Measurements from ENCODE around the gene SEL1L2.

SEL1L2 gene

GRCh38 chr20:13891575-13891974 lies 98.8 kb downstream of the SEL1L2 start:
- TF ChIP-seq CTCF (conservative IDR thresholded peaks at IDR 0.05; ENCODE audit: low read length) (no peak), EZH2phosphoT487 (IDR thresholded peaks at IDR 0.05; ENCODE audit: borderline replicate concordance) (no peak)
- Histone ChIP-seq H3K9me2 (replicated peaks; ENCODE audit: low read depth, low read length) (no peaks in the 10 kb centered on the region), H3K4me2 (ENCODE audit: low read depth, low read length, poor library complexity, severe bottlenecking) (no peak overlapping the region), H3K27me3 (ENCODE audit: insufficient read depth, low read length, poor library complexity, severe bottlenecking) (no peaks in the 10 kb centered on the region), H3K9ac (ENCODE audit: low read depth, low read length, poor library complexity, severe bottlenecking) (no peak overlapping the region), H3F3A (ENCODE audit: low read depth) (no peaks in the 10 kb centered on the region), H3K79me2 (ENCODE audit: insufficient read depth, low read length) (no peaks in the 10 kb centered on the region), H3K4me3 (ENCODE audit: low read length, poor library complexity, severe bottlenecking) (no peak overlapping the region), H2AFZ (ENCODE audit: low read length) (no peak overlapping the region), H3K4me1 (ENCODE audit: insufficient read depth, low read length, poor library complexity, severe bottlenecking) (no peaks in the 10 kb centered on the region), H3K9me3 (ENCODE audit: insufficient read depth, low read depth, low read length) (peaks cover 5% of the 10 kb centered on the region; the same call in 1 of the 2 replicates), H3K36me3 (ENCODE audit: insufficient read depth, low read length) (no peaks in the 10 kb centered on the region), H4K20me1 (ENCODE audit: insufficient read depth, low read length, poor library complexity, severe bottlenecking) (no peaks in the 10 kb centered on the region)

- H3K4me3 ChIP-seq (ENCODE audit: low read length, poor library complexity, severe bottlenecking) = no peak overlapping the region
- H3K9me3 ChIP-seq (ENCODE audit: insufficient read depth, low read depth, low read length) = no peaks in the 10 kb centered on the region
- no peak for TF ChIP-seq EZH2phosphoT487 (IDR thresholded peaks at IDR 0.05; ENCODE audit: borderline replicate concordance)
- no peak for TF ChIP-seq CTCF (conservative IDR thresholded peaks at IDR 0.05; ENCODE audit: low read length)
These were observed 105.6 kb downstream of the SEL1L2 start for GRCh38 chr20:13884803-13885202.

GRCh38 chr20:13883425-13883824 lies 107.0 kb downstream of the SEL1L2 start:
- no peak overlapping the region for H3K4me3 ChIP-seq (ENCODE audit: low read length, poor library complexity, severe bottlenecking)
- H3K9me3 ChIP-seq (ENCODE audit: insufficient read depth, low read depth, low read length) = no peaks in the 10 kb centered on the region
- H3K36me3 ChIP-seq (ENCODE audit: insufficient read depth, low read length) = no peaks in the 10 kb centered on the region
- no peaks in the 10 kb centered on the region for H3F3A ChIP-seq (ENCODE audit: low read depth)
- H2AFZ ChIP-seq (ENCODE audit: low read length) = no peak overlapping the region
- no peak overlapping the region for H3K4me2 ChIP-seq (ENCODE audit: low read depth, low read length, poor library complexity, severe bottlenecking)
- no peaks in the 10 kb centered on the region for H3K9me2 ChIP-seq (replicated peaks; ENCODE audit: low read depth, low read length)
- no peaks in the 10 kb centered on the region for H4K20me1 ChIP-seq (ENCODE audit: insufficient read depth, low read length, poor library complexity, severe bottlenecking)
- no peaks in the 10 kb centered on the region for H3K79me2 ChIP-seq (ENCODE audit: insufficient read depth, low read length)
- TF ChIP-seq EZH2phosphoT487 (IDR thresholded peaks at IDR 0.05; ENCODE audit: borderline replicate concordance) (no peak), CTCF (conservative IDR thresholded peaks at IDR 0.05; ENCODE audit: low read length) (no peak)
- no peaks in the 10 kb centered on the region for H3K27me3 ChIP-seq (ENCODE audit: insufficient read depth, low read length, poor library complexity, severe bottlenecking)
- no peak overlapping the region for H3K9ac ChIP-seq (ENCODE audit: low read depth, low read length, poor library complexity, severe bottlenecking)
- no peaks in the 10 kb centered on the region for H3K4me1 ChIP-seq (ENCODE audit: insufficient read depth, low read length, poor library complexity, severe bottlenecking)

More at GRCh38 chr20:13884803-13885202, 105.6 kb downstream of the SEL1L2 start:
- no peaks in the 10 kb centered on the region for H3K9me2 ChIP-seq (replicated peaks; ENCODE audit: low read depth, low read length)
- H3K4me2 ChIP-seq (ENCODE audit: low read depth, low read length, poor library complexity, severe bottlenecking) = no peak overlapping the region
- no peaks in the 10 kb centered on the region for H3K4me1 ChIP-seq (ENCODE audit: insufficient read depth, low read length, poor library complexity, severe bottlenecking)
- no peak overlapping the region for H3K9ac ChIP-seq (ENCODE audit: low read depth, low read length, poor library complexity, severe bottlenecking)
- H2AFZ ChIP-seq (ENCODE audit: low read length) = no peak overlapping the region
- no peaks in the 10 kb centered on the region for H3K36me3 ChIP-seq (ENCODE audit: insufficient read depth, low read length)
- H3F3A ChIP-seq (ENCODE audit: low read depth) = no peaks in the 10 kb centered on the region
- no peaks in the 10 kb centered on the region for H4K20me1 ChIP-seq (ENCODE audit: insufficient read depth, low read length, poor library complexity, severe bottlenecking)
- H3K27me3 ChIP-seq (ENCODE audit: insufficient read depth, low read length, poor library complexity, severe bottlenecking) = no peaks in the 10 kb centered on the region
- no peaks in the 10 kb centered on the region for H3K79me2 ChIP-seq (ENCODE audit: insufficient read depth, low read length)
